H1 (cell line): ENCODE measurements around the gene TMA7B. TPM values are rescaled to one million over a fixed set of nuclear protein-coding genes. Genes with fewer than 3 reads are reported as not detected.

Source experiments
- CTCF ChIA-PET: fragments of 300-600 bp; sonication (Branson Sonifier 250); formaldehyde crosslinking; loops from one replicate; lab custom pipeline; 2021; ENCODE audit not compliant: partially characterized antibody; lab: Charles Lee
- POLR2A ChIA-PET: fragments of 300-600 bp; sonication (Branson Sonifier 250); formaldehyde crosslinking; loops from one replicate; lab custom pipeline; 2021; ENCODE audit warnings: inconsistent platforms; ENCODE audit not compliant: partially characterized antibody; lab: Charles Lee
- DNase-seq, 2 experiments: peaks; one replicate each; pipeline versions ENCODE4 v3.0.0 to v3.0.0-alpha.2; 2010 to 2022; ENCODE audit warnings: low spot score in 2 of 2, low read depth in 1 of 2, mixed read lengths in 1 of 2
- FAIRE-seq: peaks from 2 replicates; lab custom pipeline; 2011; peaks lifted over from hg19 to GRCh38; lab: Jason Lieb, UNC
- H2AFZ ChIP-seq: 2 replicates; pipeline ENCODE4 v1.8.1; 2012; ENCODE audit warnings: low read length, inconsistent platforms
- H2AK5ac ChIP-seq: 2 replicates; pipeline ENCODE4 v1.6.1; 2013; ENCODE audit warnings: low read depth, low read length
- H2BK120ac ChIP-seq: replicated peaks from 2 replicates; pipeline ENCODE3; 2013; ENCODE audit warnings: low read depth, low read length, inconsistent platforms
- H2BK12ac ChIP-seq: 2 replicates; pipeline ENCODE4 v1.6.1; 2013; ENCODE audit warnings: low read depth, low read length
- H2BK15ac ChIP-seq: 2 replicates; pipeline ENCODE4 v1.6.1; 2013; ENCODE audit warnings: low read length
- H2BK20ac ChIP-seq: 2 replicates; pipeline ENCODE4 v1.6.1; 2013; ENCODE audit warnings: low read length
- H2BK5ac ChIP-seq: 2 replicates; pipeline ENCODE4 v1.6.1; 2013; ENCODE audit warnings: low read depth, low read length
- H3K14ac ChIP-seq: 2 replicates; pipeline ENCODE4 v1.6.1; 2013; ENCODE audit warnings: inconsistent platforms; ENCODE audit not compliant: insufficient read length
- H3K18ac ChIP-seq: 2 replicates; pipeline ENCODE4 v1.6.1; 2013; ENCODE audit warnings: low read length; ENCODE audit errors: extremely low read depth
- H3K23ac ChIP-seq: 2 replicates; pipeline ENCODE4 v1.6.1; 2013; ENCODE audit warnings: inconsistent platforms; ENCODE audit not compliant: insufficient read length
- H3K23me2 ChIP-seq: 2 replicates; pipeline ENCODE4 v1.6.1; 2013; ENCODE audit warnings: low read depth, low read length
- H3K27ac ChIP-seq: 2 replicates; pipeline ENCODE4 v1.6.1; 2011; ENCODE audit warnings: low read depth, low read length, inconsistent platforms
- H3K27me3 ChIP-seq, 4 experiments: replicated peaks in 1 of 4; 1 replicate in 1 of 4; 2 replicates in 3 of 4; pipeline versions ENCODE4 v1.6.1 to v1.8.1; 2011 to 2013; ENCODE audit warnings: low read length in 3 of 4, mild to moderate bottlenecking in 3 of 4, inconsistent platforms in 2 of 4, mixed read lengths in 2 of 4, moderate library complexity in 1 of 4; ENCODE audit not compliant: control insufficient read depth in 3 of 4, insufficient read depth in 3 of 4; ENCODE audit errors: extremely low read depth in 1 of 4
- H3K36me3 ChIP-seq, 4 experiments: 2 replicates each; pipeline versions ENCODE4 v1.6.1 to v1.8.1; 2011 to 2013; ENCODE audit warnings: mild to moderate bottlenecking in 4 of 4, low read length in 3 of 4, moderate library complexity in 2 of 4, control low read depth in 1 of 4, inconsistent platforms in 1 of 4; ENCODE audit not compliant: insufficient read depth in 4 of 4, control insufficient read depth in 2 of 4
- H3K4ac ChIP-seq: replicated peaks from 2 replicates; pipeline ENCODE3; 2013; ENCODE audit warnings: low read length, low read depth, mixed read lengths, inconsistent platforms; ENCODE audit not compliant: insufficient read length
- H3K4me1 ChIP-seq, 4 experiments: replicated peaks in 1 of 4; 1 replicate in 1 of 4; 2 replicates in 3 of 4; pipeline versions ENCODE4 v1.6.1 to v1.8.1; 2011 to 2013; ENCODE audit warnings: low read length in 3 of 4, inconsistent platforms in 2 of 4, mixed read lengths in 1 of 4; ENCODE audit not compliant: insufficient read depth in 4 of 4, control insufficient read depth in 3 of 4
- H3K4me2 ChIP-seq, 2 experiments: 2 replicates each; pipeline versions ENCODE4 v1.6.1 to v1.8.1; 2011 to 2013; ENCODE audit warnings: low read depth in 2 of 2, low read length in 2 of 2, control low read depth in 1 of 2, inconsistent platforms in 1 of 2, mild to moderate bottlenecking in 1 of 2; ENCODE audit not compliant: insufficient read depth in 1 of 2
- H3K4me3 ChIP-seq, 4 experiments: fragments of 200-600, 300-600 bp in 1 of 4; sonication (generic), shearing (Covaris generic), sonication (Bioruptor Twin) in 1 of 4; 2 replicates each; pipeline versions ENCODE4 v1.5.1 to v1.8.1; 2011 to 2016; ENCODE audit warnings: low read length in 4 of 4, low read depth in 3 of 4, control low read depth in 2 of 4, inconsistent platforms in 2 of 4, mild to moderate bottlenecking in 2 of 4, mixed read lengths in 1 of 4, moderate library complexity in 1 of 4; ENCODE audit not compliant: insufficient read depth in 2 of 4; ENCODE audit errors: extremely low read depth in 1 of 4
- H3K56ac ChIP-seq: replicated peaks from 2 replicates; pipeline ENCODE3; 2013; ENCODE audit warnings: low read depth, mild to moderate bottlenecking, mixed read lengths, low read length, inconsistent platforms; ENCODE audit not compliant: insufficient read length
- H3K79me1 ChIP-seq: 2 replicates; pipeline ENCODE4 v1.6.1; 2013; ENCODE audit warnings: low read depth, low read length, control low read depth
- H3K79me2 ChIP-seq, 2 experiments: 2 replicates each; pipeline versions ENCODE4 v1.6.1 to v1.8.1; 2012 to 2013; ENCODE audit warnings: low read length in 2 of 2, mild to moderate bottlenecking in 2 of 2, inconsistent platforms in 1 of 2; ENCODE audit not compliant: insufficient read depth in 2 of 2, control insufficient read depth in 1 of 2
- H3K9ac ChIP-seq, 4 experiments: replicated peaks in 1 of 4; 1 replicate in 1 of 4; 2 replicates in 3 of 4; pipeline versions ENCODE4 v1.6.1 to v1.8.1; 2011 to 2013; ENCODE audit warnings: low read depth in 3 of 4, low read length in 3 of 4, control low read depth in 2 of 4, mild to moderate bottlenecking in 2 of 4, moderate library complexity in 2 of 4, inconsistent platforms in 1 of 4; ENCODE audit errors: extremely low read depth in 1 of 4
- H3K9me3 ChIP-seq, 2 experiments: 2 replicates each; pipeline versions ENCODE4 v1.6.1 to v1.8.1; 2012 to 2013; ENCODE audit warnings: mild to moderate bottlenecking in 2 of 2, moderate library complexity in 2 of 2, control low read depth in 1 of 2, inconsistent platforms in 1 of 2, low read depth in 1 of 2, low read length in 1 of 2, mixed read lengths in 1 of 2; ENCODE audit not compliant: insufficient read depth in 2 of 2
- H4K20me1 ChIP-seq, 2 experiments: replicated peaks in 1 of 2; 2 replicates each; pipeline versions ENCODE3 to v1.8.1; 2011 to 2013; ENCODE audit warnings: inconsistent platforms in 2 of 2, low read length in 2 of 2, mild to moderate bottlenecking in 1 of 2; ENCODE audit not compliant: insufficient read depth in 2 of 2, control insufficient read depth in 1 of 2
- H4K5ac ChIP-seq: 2 replicates; pipeline ENCODE4 v1.6.1; 2013; ENCODE audit warnings: low read length, low read depth, mixed read lengths, inconsistent platforms; ENCODE audit not compliant: insufficient read length
- H4K8ac ChIP-seq: 2 replicates; pipeline ENCODE4 v1.8.0; 2013; ENCODE audit warnings: mild to moderate bottlenecking, moderate library complexity, low read length, inconsistent platforms; ENCODE audit not compliant: insufficient read depth; ENCODE audit errors: extremely low read depth
- H4K91ac ChIP-seq: replicated peaks from 2 replicates; pipeline ENCODE3; 2013; ENCODE audit warnings: low read length, mixed read lengths, inconsistent platforms; ENCODE audit not compliant: insufficient read length
- CEBPB ChIP-seq: IDR thresholded peaks from 2 replicates; pipeline ENCODE4 v1.6.1; 2012; ENCODE audit warnings: low read depth, low read length
- GTF2F1 ChIP-seq: IDR thresholded peaks from 2 replicates; pipeline ENCODE4 v1.6.1; 2012; ENCODE audit warnings: low read depth, low read length, improper control_type of control experiment, borderline replicate concordance
- WGBS, 2 experiments: shearing (Covaris generic) in 1 of 2; methylation state at CpG; one replicate each; pipeline versions ENCODE4 v1.1.6 to v1.1.7; 2013 to 2015; ENCODE audit warnings: low lambda C conversion rate in 2 of 2, mixed read lengths in 2 of 2, inconsistent platforms in 1 of 2, low coverage in 1 of 2, missing lambda C conversion rate in 1 of 2; ENCODE audit not compliant: insufficient replicate concordance in 2 of 2, insufficient coverage in 1 of 2, insufficient read length in 1 of 2; ENCODE audit errors: extremely low coverage in 1 of 2, missing lambda C conversion rate in 1 of 2; 5-methylcytosine and 5-hydroxymethylcytosine counted together
- polyA plus RNA-seq, 7 experiments: library from polyadenylated mRNA; depleted of rRNA in 3 of 7; stranded (reverse) in 5 of 7; unstranded in 2 of 7; fragments of >200 nt in 5 of 7; fragments of 200-250 nt in 2 of 7; gene quantifications; 1 replicate in 5 of 7; 2 replicates in 1 of 7; 4 replicates in 1 of 7; pipeline versions ENCODE4 v1.2.1 to v1.2.3, GENCODE V29; 2011 to 2013; ENCODE audit warnings: missing spikeins in 2 of 7, mixed read lengths in 2 of 7
- total RNA-seq: library from RNA; stranded (reverse); fragmentation: NEBNext Ultra II Directional; extraction: Animal tissue kit (Norgen Biotek cat#: 25700); gene quantifications from 2 replicates; pipeline ENCODE4 v1.2.1, GENCODE V29; 2021

The TMA7B gene
- total and polyA plus RNA-seq, 2 of the 8 experiments (the other 6 are each of a cell fraction or from before 2014, with no cell fraction given) = not detected

GRCh38 chr22:39917776-39918495 is 42.3 kb upstream of the TMA7B start:
- no peaks in the 10 kb centered on the region for H3K9me3 ChIP-seq
- TF ChIP-seq CEBPB = no peak
- no peak for TF ChIP-seq GTF2F1
- H2BK120ac ChIP-seq = no peak overlapping the region
- no peak overlapping the region for H3K4me2 ChIP-seq
- CTCF ChIA-PET = interaction anchor here (0.8 to 1.5 kb wide), 5 partner anchors 11 to 373 kb away, joined by 3 to 5 read pairs (median 4); no protein-coding TSS in a partner anchor
- H2AK5ac ChIP-seq = no peak overlapping the region
- no peak overlapping the region for H3K4ac ChIP-seq
- DNase-seq (no peak), FAIRE-seq (no peak)
- H3K14ac ChIP-seq = no peak overlapping the region
- peaks cover 0 to 10% (median 3%) of the 10 kb centered on the region in 4 experiments; a peak in 6 of 7 replicates for H3K4me1 ChIP-seq
- H2BK12ac ChIP-seq = no peak overlapping the region
- H4K8ac ChIP-seq = no peak overlapping the region
- no peak overlapping the region for H3K18ac ChIP-seq
- no peaks in the 10 kb centered on the region for H3K79me2 ChIP-seq
- no peak overlapping the region for H4K5ac ChIP-seq
- no peaks in the 10 kb centered on the region for H3K27me3 ChIP-seq
- WGBS, 2 experiments = 79% methylated on average over 12 of the region's 12 CpGs; no CpG with 5 or more reads in 1 of the 2 experiments
- H2AFZ ChIP-seq = 0 out of 2 replicates have a peak overlapping the region, but pooled peaks have one; percentile 78
- H2BK20ac ChIP-seq = no peak overlapping the region
- no peak overlapping the region for H4K91ac ChIP-seq
- no peak overlapping the region for H3K23ac ChIP-seq
- no peak overlapping the region for H3K56ac ChIP-seq
- no peaks in the 10 kb centered on the region for H3K36me3 ChIP-seq
- no peak overlapping the region for H3K27ac ChIP-seq
- H3K9ac ChIP-seq = no peak overlapping the region
- no peak overlapping the region for H2BK15ac ChIP-seq
- H3K4me3 ChIP-seq = no peak overlapping the region
- POLR2A ChIA-PET = no interaction called here
- no peaks in the 10 kb centered on the region for H4K20me1 ChIP-seq
- H3K79me1 ChIP-seq = no peaks in the 10 kb centered on the region
- H3K23me2 ChIP-seq = no peaks in the 10 kb centered on the region
- no peak overlapping the region for H2BK5ac ChIP-seq
